Measurements from ENCODE around the gene HLCS.
"Not testable (repeated sequence)": the region's sequence is repeated elsewhere in the genome, so short reads cannot be mapped to it uniquely, and the experiment has no call there.

Gene HLCS

DNA sequence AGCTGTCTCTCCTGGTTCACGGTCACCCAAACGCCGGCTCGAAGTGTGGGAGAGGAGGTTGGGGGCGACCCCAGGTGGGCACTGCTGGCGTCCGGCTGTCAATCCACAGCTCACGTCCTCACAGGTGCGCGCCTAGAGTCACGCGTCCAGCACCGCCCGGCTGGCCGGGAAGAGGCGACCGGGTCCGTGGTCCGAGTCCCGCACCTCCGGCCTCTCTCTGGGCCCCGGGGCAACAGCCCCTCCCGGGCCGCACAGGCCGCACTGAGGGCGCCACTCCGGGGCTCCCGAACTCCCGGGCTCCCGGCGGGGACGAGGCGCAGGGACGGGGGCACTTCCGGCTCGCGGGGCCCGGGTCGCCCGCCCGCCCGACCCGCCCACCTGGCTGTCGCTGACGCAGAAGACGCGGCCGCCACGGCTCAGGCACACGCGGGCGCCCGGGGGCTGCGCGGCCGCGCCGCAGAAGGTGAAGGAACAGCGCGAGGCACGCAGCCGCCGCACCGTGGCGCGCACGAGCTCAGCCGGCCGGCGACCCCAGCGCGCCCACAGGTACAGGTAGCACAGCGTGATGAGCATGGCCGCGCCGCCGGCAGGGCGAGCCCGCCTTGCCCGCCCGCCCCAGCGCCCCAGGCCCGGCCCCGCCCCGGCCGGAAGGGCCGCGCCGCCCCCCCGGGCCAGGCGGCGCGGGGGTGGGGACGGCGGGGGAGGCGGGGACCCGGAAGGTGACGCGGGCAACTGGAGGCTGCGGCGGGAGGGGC lies at the start of gene HLCS:
Gene HLCS, minus strand, starts transcription at position 604 of the 755 bp plus-strand sequence. Its CDS starts 31 bp downstream, at position 573.
- DNase-seq: peak; percentile 82

DNA sequence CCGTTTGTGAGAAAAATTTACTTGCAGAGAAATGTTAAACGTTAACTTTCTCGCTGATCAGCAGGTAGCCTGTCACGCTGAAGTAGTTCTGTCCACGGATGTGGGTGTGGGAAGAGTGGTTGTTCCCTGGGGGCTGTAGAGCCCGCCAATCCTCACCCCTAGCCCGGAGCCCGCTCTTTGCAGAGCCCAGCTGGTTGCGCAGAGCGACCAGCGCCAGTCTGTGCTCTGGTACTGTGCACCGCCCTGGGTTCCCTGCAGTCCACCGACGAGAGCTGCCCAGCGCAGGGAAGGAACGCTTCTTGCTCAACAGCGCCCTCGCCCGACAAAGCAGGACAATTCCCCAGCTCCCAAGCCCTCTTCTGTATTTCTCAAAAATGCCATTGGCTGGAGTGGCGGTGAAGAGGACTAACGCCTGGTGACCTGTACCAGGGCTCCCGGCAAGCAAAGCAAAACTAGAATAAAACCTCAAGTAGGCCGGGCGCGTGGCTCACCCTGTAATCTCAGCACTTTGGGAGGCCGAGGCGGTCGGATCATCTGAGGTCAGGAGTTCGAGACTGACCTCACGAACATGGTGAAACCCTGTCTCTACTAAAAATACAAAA lies 43.4 kb upstream of the HLCS start:
- DNase-seq: peak; percentile 95

DNA sequence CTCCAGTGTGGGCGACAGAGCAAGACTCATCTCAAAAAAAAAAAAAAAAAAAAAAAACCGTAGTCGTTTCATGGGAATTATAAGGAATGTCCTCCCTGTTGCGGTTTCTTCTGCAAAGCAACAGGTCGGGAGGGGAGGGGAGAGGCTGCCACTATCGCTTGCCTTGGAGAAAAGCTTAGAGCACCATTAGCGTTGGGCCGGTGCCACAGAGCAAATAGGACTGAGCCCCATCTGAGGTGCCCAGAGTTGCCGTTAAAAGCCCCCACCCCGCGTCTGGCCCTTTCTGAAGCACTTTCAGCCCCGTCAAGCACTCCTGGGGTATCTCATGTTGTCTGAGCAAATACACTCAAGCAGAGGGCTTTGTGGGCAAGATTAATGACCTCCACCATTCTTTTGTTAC lies 42.3 kb upstream of the HLCS start:
- peak; percentile 95 for DNase-seq

DNA sequence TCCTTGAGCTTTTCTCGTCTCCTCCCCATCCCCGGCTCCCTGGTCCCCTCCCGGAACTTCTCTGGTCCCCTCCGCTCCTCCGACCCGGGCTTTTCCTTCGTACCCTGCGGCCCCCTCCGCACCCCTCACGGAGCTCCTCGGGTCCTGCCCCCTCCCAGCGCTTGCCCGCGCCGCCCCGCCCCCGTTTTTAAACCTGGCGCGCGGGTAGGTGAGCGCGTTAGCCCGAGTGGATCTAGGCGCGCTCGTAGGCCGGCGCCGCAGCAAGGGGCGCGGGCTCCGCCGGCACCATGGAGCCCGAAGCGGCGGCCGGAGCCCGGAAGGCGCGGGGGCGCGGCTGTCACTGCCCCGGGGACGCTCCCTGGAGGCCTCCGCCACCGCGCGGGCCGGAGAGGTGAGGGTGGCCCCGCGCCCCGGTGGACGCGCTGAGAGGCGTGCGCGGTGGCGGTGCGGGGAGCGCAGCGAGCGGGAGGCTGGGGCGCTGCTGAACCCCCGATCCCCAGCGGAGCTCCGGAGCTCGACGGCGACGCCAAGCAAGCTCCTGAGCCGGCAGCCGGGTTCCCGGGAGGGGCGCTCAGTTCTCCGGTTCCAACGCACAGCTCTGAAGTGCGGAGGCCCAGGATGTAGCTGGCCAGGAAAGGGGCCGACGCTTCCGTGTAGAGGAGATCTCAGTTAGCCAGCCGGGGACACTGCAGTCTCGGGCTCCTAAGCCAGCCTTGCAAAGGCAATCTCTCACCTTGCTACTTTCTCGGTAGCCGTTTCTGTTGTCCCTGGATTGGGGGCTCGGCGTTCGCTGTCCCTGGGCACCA lies 40.2 kb upstream of the HLCS start, which contains the start of gene RIPPLY3:
Gene RIPPLY3, plus strand, starts transcription at position 217 of the 806 bp plus-strand sequence. Its CDS starts 71 bp downstream, at position 288.
- peak; percentile 20 for DNase-seq

DNA sequence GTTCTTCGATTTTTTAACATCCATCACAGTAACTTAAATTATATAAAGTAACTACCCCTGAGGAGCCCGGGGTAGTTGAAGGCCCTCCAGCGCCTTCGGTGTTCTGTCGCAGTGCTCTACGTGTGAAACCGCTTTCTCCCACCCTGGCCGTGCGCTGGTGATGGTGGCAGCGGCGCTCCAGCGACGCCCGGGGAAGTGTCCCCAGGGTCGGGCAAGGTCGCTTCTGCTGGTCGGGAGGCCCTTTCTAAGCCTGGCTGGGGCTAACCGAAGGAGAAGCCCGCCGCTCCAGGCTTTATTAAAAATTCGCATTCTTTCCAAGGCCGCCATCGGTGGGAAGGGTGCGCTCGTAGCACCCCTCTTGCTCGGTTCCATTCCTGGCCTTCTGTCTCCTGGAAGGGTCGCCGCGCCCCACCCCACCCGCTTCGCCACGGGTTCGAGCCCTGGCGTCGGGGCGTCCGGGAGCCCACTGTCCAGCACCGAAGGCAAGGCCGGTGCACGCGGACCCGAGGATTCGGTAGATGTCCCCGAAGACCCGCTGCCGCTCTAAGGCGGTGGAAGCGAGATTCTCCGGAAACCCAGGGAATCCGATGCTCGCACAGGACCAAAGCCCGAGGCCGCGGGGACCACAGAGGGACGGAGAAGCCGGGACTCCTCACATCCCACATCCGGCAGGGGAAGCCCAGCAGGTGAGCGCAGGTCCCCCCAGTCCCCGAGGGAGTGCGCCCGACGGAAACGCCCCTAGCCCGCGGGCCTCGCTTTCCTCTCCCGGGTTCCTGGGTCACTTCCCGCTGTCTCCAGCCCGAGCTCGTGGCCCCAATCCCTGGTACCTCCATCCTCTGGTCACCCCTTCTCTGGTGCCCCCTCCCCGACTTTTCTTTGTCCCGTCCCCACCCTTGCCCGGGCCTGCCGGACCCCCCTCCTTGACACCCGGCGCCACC lies 39.3 kb upstream of the HLCS start:
- DNase-seq: no peak

DNA sequence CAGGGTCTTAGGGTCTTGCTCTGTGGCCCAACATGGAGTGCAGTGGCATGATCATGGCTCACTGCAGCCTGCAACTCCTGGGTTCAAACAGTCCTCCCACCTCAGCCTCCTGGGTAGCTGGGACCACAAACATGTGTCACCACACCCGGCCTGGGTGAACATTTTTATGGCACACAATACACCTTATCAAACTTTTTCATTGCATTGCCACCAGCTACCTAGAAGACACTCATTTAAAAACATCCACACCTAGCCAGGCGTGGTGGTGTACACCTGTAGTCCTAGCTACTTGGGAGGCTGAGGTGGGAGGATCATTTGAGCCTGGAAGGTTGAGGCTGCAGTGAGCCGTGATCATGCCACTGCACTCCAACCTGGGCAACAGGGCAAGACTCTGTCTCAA lies 37.4 kb upstream of the HLCS start:
- not testable (repeated sequence) for DNase-seq

DNA sequence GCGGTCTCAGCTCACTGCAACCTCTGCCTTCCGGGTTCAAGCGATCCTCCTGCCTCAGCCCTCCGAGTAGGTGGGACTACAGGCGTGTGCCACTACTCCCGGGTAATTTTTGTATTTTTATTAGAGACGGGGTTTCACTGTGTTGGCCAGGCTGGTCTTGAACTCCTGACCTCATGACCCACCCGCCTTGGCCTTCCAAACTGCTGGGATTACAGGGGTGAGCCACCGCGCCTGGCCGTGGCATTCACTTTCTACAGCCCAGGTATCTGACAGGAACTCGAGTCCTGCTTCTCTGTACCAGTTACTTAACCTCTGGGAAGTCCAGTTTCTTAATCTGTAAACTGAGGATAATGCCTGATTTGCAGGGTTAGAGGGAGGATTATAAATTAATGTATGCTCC lies 36.4 kb upstream of the HLCS start:
- not testable (repeated sequence) for DNase-seq

DNA sequence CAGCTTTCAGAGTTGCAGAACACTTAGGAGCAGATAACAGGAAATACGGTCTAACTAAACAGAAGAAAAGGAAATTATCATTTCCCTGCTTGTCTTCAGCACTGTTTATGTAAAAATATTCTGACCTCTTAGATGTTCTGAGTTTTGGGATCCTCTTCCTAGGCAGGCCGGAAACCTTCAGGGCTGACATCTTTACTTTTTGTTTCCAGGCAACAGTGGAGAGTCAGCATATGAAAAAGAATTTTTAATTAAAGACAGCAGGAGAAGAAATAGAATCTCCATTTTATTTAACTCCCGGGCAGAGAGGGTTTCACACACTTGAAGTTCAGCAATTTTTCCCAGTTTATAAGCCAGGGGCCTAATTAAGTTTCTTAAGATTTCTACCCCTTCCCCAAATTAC lies 35.0 kb upstream of the HLCS start:
- no peak for DNase-seq

DNA sequence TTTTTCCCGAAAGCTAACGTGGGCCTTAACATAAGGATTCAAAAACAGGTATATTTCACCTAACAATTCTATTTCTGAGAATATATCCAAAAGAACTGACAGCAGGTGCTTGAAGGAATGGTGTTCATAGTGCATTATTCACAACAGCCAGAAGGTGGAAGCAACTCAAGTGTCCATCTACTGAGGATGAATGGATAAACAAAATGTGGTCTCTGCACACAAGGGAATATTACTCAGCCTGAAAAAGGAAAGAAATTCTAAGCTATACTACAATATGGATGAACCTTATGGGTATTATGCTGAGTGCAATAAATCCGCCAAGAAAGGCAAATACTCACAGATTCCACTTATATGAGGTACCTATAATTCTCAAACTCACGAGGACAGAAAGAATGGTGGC lies 33.9 kb upstream of the HLCS start:
- no peak for DNase-seq

DNA sequence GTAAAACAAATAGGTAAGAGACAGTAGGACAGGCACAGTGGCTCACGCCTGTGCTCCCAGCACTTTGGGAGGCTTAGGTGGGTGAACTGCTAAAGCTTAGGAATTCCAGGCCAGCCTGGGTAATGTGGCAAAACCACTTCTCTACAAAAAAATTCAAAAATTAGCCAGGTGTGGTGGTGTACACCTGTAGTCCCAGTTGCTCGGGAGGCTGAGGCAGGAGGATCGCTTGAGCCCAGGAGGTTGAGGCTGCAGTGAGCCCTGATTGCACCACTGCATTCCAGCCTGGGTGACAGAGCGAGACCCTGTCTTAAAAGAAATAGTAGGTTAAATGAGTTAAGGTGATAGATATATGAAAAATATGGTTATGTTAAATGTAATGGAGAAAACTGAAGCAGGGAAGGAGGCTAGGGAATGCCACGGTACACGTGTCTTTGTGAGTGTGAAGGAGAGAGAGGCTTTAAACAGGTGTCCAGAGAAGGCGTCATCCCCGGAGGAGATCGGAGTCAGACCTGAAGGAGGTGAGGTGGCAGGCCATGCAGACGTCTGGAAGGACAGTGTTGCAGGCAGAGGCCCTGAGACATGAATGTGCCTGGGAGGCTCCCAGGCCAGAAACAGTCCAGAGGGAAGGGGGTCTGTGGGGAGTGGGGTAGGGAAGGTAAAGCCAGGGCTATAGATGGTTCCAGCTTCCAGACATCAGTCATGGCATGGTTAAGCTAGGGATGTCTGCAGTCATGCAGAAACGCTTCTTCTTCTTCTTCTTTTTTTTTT lies 32.8 kb upstream of the HLCS start:
- no peak for DNase-seq

DNA sequence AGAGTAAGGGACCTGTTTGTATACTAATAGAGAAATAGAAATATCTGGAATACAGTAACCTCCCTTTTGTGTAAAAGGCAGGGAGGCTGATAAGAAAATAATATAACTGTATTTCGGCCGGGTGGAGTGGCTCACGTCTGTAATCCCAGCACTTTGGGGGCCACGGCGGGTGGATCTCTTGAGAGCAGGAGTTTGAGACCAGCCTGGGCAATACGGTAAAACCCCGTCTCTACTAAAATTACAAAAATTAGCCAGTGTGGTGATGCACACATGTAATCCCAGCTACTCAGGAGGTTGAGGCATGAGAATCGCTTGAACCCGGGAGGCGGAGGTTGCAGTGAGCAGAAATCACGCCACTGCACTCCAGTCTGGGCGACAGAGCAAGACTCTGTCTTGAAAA lies 28.8 kb upstream of the HLCS start:
- not testable (repeated sequence) for DNase-seq

DNA sequence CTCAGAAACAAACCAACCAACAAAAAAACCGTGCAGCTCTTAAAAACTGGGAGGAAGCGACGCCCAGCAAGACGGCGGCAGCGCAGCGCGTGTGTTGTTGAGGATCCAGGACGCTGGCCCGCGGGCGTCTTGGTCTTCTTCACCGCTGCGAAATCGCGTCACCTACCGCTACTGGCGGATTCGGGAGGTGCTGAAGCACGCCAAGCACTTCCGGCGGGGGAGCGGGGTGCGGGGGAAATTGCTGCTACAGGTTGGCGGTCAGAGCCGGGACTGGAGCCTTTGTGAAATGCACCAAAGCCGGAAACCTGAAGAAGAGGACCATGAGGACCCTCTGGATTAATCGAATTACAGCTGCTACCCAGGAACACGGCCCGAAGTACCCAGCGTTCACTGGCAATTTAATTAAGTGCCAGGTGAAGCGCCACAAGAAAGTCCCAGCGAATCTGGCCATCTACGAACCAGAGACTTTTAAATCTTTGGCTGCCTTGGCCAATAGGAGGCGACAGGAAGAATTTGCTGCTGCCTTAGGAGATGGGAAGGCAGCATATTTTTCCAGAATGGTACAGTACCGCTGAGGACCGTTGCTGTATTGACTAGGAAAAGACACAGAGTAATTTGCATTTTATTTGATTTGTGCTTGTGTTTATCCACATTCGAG lies 28.2 kb upstream of the HLCS start:
- DNase-seq: no peak

DNA sequence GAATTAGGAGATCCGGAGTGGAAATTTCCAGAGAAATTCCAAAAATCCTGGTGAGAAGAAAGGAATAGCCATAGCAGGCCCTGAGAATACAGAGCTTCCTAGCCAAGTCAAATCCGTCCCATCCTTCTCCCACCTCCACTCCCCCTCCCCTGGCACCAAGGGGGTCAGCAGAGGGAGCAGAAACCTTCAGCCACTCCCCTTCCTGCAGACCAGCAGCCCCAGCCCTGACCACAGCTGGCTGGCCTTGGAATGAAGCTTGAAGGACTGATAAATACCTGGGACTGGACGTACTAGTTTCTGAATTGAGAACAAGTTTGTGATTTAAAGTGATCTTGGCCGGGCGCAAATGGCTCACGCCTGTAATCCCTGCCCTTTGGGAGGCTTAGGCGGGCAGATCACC lies 26.2 kb upstream of the HLCS start:
- DNase-seq: no peak

DNA sequence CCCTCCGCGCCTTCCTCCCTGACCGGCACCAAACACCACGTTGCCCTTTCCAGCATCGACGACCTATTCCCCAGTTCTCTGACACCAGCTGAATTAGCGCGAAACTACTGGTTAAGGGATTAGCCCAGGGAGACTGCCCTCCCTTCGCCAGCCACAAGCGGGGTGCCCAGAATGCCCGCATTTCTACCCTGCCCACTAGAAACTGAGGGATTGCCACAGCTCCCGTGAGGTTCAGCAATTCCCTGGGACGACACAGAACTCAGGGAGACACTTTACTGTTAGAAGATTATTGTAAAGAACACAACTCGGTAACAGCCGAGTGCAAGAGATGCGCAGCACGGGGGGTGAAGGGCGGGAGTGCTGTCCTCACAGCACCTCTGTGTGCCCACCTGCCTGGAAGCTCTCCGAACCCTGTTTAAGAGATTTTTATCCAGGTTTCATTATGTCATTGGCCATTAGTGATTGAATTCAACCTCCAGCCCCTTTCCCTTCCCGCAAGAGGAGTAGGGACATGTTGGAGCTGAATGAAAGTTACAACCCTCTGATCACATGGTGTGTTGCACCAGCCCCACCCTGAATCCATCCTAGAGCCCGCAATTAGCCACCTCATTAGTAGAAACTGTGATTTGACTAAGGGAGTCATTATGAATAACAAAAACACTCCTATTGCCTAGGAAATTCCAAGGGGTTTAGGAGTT lies 24.2 kb upstream of the HLCS start:
- DNase-seq: no peak

DNA sequence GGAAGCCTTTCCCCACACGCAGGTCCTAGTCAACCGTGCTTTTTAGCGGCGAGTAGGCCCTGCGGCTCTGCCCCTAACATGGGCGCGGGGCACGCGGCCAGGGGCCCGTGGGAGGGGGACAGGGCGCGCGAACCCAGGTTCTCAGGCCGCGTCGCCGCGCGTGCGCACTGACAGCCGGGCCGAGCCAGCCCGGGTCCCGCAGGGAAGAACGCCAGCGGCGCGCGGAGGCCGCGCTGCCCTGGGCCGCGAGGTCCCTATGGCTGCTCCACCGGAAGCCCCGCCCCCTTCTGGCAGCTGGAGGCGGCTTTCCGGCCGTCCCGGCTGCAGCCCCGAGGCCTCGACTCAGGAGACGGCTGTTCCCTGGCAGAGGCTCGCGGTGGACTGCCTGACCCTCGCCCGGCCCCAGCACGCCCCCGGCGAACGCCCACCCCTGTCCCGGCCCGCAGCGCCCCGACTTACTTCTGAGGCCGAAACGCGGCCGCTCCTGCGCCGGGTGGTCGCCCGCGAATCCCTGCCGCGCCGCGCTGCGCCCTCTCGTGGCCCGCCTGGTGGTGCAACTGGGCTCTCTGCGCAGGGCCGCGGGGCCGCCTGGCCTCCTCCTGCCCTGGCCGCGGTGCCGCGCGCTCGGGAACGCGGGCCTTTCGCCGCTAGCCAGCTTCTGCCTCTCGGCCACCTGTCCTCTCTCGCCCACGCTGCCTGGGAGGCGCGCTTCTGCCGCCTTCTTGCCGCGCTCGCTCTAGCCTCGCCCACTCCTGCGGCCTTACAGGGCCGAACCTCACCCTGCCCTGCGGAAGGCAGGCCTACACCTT lies 23.4 kb upstream of the HLCS start:
- DNase-seq: peak; percentile 93

DNA sequence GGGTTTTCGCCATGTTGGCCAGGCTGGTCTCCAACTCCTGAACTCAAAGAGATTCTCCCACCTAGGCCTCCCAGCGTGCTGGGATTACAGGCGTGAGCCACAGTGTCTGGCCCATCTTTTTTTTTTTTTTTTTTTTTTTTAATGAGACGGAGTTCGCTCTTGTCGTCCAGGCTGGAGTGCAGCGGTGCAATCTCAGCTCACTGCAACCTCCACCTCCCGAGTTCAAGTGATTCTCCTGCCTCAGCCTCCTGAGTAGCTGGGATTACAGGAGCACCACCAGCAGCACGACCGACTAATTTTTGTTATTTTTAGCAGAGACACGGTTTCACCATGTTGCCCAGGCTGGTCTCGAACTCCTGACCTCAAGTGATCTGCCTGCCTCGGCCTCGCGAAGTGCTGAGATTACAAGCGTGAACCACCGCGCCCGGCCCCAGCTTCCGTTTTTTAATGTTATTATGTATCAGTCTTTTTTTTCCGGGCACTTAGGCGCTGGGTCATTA lies 22.8 kb upstream of the HLCS start:
- not testable (repeated sequence) for DNase-seq

DNA sequence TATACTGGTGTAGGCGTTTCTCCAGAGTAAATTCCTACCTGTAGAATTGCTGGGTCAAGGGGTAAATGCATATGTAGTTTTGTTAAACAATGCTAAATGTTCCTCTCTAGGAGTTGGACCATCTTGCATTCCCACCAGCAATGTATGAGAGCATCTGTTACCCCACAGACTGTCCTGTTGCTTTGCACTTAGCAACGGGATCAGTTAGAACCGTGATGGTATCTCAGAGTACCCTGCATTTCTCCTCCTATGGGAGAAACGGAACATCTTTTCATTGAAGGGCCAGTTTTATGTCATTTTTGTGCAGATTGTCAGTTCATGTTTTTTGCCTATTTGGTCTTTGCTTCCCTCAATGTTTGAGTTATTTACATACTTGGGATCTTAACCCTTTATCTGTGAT lies 22.1 kb upstream of the HLCS start:
- DNase-seq: no peak

DNA sequence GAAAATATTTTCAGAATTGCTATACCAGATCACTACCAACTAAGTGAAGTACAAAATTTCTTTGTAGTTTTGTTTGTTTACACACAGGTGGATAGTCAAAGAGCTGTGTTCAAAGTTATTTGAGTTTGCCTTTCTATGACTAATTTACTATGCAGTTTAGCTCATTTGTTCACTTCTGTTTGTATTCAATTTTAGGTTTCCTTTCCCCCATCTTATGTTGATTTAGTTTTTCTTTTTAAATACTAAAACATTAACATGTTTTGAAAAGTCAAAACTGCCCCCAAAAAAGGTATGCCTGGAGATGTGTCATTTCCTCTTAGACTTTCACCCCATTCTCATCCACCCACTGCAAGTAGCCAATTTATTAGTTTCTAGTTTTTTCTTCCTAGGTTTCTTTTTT lies 21.4 kb upstream of the HLCS start:
- DNase-seq: no peak
